Measurements from ENCODE around the gene NTN5.

DNA sequence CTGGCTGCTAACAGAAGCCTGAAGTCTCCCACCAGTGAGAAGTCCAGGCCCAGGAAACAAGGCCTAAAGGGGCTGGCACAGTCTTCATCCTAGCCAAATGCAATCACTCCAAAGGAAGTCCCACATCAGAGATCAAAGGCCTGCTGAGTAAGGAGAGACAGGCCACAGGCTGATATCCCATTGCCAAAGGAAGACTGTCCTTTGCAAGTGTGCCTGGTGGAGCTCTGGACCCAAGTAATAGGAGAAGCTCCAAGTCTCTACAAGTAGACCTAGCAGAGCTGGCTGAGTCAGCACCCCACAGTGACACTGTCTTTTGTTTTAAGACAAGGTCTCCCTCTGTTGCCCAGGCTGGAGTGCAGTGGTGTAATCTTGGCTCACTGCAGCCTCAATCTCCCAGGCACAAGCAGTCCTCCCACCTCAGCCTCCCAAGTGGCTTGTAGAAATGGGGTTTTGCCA is 40.1 kb downstream of the NTN5 start:
- TF ChIP-seq, protein P1, sequence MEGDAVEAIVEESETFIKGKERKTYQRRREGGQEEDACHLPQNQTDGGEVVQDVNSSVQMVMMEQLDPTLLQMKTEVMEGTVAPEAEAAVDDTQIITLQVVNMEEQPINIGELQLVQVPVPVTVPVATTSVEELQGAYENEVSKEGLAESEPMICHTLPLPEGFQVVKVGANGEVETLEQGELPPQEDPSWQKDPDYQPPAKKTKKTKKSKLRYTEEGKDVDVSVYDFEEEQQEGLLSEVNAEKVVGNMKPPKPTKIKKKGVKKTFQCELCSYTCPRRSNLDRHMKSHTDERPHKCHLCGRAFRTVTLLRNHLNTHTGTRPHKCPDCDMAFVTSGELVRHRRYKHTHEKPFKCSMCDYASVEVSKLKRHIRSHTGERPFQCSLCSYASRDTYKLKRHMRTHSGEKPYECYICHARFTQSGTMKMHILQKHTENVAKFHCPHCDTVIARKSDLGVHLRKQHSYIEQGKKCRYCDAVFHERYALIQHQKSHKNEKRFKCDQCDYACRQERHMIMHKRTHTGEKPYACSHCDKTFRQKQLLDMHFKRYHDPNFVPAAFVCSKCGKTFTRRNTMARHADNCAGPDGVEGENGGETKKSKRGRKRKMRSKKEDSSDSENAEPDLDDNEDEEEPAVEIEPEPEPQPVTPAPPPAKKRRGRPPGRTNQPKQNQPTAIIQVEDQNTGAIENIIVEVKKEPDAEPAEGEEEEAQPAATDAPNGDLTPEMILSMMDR (IDR thresholded peaks at IDR 0.05), result no peak
- TF ChIP-seq POLR2A (IDR thresholded peaks at IDR 0.05), result no peak

All from heart left ventricle (tissue), 13 donors.